ENCODE measurements around the gene MAPK4.

Gene MAPK4

DNA sequence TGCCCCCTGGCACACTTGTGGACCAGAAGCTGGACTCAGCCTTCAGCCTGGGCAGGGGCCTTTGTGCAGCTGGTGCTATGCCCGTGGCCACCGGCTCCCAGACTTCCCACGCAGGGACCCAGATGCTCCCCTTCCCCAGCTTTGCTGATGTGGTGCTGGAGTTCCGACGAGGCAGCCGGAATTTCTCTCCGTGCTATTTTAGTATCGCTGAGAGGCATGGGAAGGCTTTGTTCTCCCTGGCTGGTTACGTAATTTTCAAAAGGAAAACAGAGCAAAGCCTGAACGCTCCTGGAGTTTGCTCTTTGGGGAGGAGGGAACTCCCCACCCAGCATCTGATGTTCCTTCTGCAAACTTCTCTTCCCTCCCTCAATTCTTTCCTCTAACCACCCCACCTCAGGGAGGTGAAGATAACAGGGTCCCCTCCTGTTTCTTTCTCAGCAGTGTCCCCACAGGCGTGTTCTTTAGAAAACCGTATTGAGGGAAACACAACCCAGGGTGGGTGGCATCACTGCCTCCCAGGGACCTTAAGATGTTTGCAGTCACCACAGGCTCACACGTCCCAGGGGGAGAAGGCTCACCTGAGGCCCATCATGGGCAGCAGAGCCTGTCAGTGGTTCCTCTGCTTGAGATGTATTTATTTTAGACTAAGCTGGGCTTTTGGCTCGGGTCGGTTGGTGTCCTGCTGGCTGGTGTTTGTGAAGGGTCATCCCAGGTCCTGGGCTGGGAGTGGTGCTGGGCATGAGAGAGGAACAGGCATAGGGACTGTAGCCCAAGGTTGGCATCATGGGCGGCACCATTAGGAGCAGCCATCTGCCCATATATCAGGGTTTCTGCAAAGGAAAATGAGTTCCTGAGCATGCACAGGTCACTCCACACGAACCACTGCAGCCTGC, 95.0 kb downstream of the MAPK4 start:
- DNase-seq, result no peak

GRCh38 chr18:50656396-50656795, 96.5 kb downstream of the MAPK4 start:
- no peak for DNase-seq

DNA sequence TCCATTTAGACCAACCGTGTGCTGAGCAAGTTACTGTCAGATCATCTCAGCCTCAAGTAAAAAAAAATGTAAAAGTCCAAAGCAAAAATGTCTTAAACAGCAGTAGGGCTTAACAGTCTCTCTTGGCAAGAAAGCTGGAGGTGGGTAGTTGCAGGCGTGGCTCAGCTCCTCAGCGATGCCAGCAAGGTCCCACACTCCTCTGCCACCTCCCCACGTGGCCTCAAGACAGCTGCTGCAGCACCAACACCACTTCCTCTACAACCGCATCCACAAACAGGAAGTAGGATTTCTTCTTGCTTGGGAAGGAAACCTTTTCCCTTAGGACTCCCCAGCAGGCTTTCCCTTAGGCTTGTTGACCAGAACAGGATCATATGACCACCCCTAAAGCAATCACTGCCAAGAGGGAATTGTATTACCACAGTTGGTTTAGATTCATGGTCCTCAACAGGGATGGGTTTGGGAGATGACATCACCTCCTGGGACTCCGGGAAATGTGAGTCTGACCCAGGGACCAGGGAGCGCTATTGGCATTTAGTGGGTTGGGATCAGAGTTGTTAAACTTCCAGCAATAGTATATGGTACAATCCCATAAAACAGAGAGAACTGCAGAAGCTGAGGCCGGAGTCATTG, 97.1 kb downstream of the MAPK4 start:
- no peak for DNase-seq

DNA sequence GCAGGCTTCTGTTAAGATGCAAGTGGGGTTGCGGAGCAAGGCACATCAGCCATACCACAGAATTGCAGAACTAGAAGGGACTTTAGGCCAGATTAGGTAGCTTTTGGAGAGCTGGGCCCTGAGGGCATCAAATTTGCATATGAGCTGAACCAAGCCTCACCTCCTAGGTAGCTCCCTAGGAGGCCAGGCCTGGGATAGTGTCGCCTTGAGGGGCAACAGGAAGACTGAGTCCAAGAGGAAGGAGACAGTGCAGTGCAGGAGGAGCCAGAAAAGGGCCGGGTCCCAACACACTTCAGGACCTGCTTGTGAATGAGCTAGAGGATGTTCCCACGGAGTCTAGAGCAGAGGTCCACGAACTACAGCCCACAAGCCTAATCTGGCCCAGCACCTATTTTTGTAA, 98.7 kb downstream of the MAPK4 start:
- no peak for DNase-seq

DNA sequence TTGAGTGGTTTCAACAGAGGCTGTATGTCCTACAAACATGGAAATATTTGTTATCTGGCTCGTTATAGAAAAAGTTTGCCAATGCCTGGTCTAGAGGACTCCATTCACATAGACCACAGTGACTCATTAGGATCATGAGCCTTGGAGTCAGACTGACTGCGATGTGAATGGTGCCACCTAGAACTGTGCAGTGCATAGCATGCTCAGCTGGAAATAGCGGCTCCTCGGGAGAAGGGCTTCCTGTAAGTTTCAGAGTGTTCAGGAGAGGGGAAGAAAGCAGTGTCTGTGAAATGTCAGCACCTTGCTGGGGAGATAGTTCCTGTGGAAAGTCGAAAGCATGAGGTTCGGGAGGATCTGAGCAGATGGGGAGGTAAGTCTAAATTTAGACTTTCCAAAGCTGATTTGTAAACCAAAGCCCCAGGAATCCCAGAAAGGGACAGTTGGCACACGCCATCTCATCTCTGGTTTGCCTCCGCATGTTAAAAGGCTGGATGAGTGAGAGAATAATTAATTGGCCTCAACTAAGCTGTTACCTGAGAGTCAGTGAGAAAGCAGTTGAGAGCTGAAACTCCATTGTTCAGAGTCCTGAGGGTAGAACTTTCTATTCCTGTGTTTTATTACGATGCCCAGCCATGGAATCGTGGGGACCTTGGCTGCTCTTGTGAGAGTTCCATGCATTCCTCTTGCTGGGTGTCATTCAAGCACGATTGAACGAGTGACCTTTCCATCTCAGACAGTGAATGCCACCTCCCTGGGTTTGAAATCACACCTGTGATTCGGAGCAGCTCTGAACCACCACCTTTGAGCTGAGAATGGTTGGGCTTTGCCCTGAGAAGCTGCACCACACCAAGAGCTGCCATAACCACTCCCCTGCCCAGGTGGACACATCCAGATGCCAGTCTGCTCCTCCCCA, 99.5 kb downstream of the MAPK4 start:
- no peak for DNase-seq

DNA sequence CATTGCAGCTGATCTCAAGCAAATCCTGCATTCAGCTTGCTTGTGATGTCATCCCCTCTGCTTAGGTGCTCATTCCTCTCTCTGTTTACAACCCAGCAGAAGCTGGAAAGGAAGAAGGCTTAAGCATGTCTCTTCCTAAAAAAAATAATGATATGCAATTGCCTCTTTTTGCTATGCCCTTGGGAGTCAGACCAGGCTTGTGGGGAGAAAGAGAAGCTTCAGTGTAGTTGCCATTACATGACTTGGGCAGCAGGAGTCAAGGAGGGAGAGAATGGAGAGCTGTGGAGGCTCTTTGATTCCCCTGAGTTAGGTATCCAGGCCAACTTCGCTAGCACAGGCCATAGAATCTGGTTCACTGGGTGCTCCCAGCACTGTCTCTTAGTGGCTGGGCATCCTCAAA, 101.1 kb downstream of the MAPK4 start:
- DNase-seq, result no peak

DNA sequence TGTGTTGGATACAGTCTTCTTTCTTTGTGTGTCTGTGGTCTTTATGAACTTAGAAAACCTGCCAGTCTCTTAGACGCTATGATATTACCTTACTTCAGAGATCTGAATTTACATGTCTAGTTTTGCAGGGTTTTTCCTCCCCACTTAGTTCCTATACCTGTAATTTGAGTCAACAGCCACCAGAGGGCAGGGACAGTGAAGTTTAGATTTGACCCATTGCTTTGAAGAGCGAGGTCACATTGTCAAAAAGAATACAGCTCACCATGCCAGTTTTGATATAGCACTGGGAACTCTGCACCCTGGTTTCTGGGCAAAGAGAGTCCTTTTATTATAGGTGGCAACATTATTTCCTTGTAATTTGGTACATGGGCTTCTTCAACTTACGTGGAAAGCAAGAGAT, 102.3 kb downstream of the MAPK4 start:
- no peak for DNase-seq

- DNase-seq, result no peak
Observed at GRCh38 chr18:50662775-50663383, 103.0 kb downstream of the MAPK4 start.

DNA sequence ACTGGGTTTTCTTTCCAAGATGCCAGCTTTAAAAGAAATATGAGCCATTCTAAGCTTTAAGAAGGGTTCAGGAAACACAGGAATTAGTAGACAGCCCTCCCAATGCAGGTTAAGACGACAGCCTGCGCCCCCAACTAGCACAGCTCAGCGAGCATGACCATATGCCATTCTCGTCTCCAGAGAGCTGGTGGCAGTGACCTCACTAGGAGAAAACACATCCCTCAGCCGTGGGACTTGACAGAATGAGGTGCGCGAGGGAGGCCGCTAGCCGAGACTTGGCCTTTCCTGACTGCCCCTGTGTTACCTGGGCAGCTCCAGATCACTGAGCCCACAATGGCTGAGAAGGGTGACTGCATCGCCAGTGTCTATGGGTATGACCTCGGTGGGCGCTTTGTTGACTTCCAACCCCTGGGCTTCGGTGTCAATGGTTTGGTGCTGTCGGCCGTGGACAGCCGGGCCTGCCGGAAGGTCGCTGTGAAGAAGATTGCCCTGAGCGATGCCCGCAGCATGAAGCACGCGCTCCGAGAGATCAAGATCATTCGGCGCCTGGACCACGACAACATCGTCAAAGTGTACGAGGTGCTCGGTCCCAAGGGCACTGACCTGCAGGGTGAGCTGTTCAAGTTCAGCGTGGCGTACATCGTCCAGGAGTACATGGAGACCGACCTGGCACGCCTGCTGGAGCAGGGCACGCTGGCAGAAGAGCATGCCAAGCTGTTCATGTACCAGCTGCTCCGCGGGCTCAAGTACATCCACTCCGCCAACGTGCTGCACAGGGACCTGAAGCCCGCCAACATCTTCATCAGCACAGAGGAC, 103.9 kb downstream of the MAPK4 start:
- DNase-seq, result no peak

DNA sequence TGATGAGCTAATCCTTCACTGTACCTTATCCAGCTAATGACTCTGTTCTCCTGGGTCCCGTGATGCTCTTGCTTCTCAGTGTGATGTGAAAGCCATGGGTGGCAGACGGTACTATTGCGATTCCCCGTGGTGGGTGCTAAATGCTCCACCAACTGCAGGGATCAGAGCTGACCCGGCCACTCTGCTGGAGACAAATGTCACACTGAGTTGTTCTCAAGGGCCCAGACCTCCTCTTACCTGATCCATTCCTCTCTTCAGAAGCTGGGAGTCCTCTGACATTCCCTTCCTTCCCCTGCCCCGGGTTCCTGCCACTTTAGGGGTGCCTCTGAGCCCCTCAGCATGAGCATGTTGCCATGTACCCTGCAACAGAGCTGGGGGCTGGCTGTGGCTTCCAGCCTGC, 105.1 kb downstream of the MAPK4 start:
- no peak for DNase-seq

- DNase-seq, result no peak
Observed at GRCh38 chr18:50665519-50665918, 105.6 kb downstream of the MAPK4 start.

- no peak for DNase-seq
Observed at GRCh38 chr18:50666536-50666935, 106.6 kb downstream of the MAPK4 start.

DNA sequence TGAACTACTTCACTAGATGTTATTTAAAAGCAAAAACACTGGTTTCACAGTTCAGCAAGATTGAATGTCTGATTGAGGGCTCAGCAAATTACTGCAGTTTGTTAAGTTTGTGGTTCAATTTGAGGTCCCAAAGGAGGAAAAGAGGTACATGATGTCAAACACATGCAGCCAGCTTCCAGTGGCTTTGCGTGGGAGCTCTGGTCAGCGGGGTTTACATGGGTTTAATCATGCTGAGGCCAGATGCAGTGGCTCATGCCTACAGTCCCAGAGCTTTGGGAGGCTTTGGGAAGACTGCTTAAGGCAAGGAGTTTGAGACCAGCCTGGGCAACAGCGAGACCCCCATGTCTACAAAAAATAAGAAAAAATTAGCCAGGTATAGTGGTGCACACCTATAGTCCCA, 111.5 kb downstream of the MAPK4 start:
- no peak for DNase-seq

GRCh38 chr18:50674307-50674980, 114.6 kb downstream of the MAPK4 start:
- no peak for DNase-seq

DNA sequence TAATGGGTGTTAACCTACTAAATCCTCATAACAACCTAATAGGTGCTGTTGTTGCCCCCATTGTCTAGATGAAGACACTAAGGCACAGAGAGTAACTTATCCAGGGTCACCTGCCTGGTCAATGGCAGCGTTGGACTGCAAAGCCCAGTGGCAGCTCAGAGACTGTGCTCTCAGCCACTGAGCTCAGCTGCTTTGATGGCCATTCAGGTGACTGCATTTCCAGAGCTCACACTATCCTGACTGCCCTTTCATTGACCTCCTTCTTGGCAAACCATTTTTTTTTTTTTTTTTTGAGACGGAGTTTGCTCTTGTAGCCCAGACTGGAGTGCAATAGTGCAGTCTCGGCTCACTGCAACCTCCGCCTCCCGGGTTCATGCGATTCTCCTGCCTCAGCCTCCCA, 115.2 kb downstream of the MAPK4 start:
- no peak for DNase-seq

- no peak for DNase-seq
Observed at GRCh38 chr18:50678651-50679050, 118.8 kb downstream of the MAPK4 start.

- DNase-seq, result no peak
Observed at GRCh38 chr18:50679056-50679455, 119.2 kb downstream of the MAPK4 start.

DNA sequence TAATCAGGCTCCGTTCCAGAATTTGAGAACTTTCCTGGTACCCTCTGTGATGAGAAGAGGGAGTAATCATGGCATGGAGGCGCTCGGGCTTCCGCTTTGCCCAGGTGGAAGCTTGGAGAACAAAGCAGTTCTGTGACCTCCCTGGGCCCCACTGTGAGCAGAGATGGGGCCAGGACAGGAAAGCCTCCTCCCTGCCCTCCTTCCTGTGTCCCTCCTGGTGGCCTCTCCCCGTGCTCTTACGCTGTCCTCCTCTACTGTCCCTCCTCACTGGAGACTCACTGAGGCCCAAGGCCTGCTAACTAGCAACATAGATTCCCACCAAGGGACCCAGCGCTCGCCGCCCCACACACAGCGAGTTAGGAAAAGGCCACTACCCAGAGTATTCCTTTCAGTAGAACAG, 119.8 kb downstream of the MAPK4 start:
- DNase-seq, result no peak

DNA sequence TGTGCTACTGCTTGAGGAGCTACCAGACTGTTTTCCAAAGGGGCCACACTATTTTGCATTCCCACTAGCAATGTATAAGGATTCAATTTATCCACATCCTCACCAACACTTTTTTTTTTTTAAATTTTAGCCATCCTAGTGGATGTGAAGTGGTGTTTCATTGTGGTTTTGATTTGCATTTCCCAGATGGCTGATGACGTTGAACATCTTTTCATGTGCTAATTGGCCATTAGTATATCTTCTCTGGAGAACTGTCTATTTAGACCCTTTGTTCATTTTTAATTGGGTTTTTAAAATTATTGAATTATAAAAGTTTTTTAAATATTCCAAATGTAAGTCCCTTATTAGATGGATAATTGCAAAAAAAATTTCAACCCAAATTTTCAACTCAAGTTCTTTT, 121.1 kb downstream of the MAPK4 start:
- DNase-seq, result no peak

DNA sequence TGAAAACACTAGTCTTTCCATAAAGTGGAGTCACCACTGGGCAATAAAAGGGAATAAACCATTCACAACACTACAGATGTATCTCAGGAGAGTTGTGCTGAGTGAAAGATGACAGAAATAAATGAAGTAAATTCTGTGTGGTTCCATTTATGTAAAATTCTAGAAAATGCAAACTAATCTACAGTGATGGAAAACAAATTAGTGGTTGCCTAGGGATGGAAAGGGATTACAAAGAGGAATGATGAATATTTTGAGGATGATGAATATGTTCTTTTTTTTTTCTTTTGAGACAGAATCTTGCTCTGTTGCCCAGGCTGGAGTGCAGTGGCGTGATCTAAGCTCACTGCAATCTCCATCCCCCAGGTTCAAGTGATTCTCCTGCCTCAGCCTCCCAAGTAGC, 123.0 kb downstream of the MAPK4 start:
- no peak for DNase-seq

DNA sequence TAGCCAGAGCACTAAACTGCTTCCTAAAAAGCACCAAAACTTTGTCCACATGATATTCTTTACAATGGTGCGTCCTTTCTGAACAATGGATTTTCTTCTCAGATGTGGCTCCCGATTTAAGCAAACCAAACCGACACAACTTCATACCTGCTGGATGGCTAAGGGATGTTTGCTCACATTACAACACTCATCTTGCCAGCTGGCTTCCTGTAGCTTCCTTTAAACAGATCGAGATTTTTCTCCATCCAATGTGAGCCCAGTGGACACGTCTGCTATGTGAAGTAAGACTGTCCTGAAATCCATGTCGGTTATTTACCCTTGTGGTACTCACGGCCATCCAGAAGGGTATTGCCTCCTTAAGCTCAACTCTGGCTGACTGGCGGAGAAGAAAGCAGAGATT, 126.5 kb downstream of the MAPK4 start:
- DNase-seq, result no peak

DNA sequence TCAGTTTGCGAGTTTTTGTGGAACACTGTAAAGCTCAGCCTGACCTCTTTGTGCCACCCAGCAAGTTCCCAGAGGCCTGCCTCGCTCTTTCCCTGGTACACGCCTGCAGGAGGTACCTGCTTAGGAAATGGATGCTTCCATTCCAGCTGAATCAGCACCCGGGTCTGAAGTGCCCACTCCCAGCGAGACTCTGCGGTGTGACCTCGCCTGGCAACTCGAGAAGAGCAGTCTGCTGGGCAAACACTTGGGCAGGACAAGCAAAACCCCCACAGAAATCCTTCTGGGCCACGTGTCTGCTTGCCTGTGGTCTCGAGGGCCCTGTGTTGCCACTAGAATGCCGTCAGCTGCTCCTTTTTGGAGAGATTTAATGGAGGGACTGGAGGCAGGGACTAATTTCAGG, 127.6 kb downstream of the MAPK4 start:
- DNase-seq, result no peak

Measured in NCI-H1048 (cell line).